Measurements from ENCODE around the gene CFAP61. TPM values are rescaled to one million over a fixed set of nuclear protein-coding genes. Genes with fewer than 3 reads are reported as not detected.

The CFAP61 gene
- total RNA-seq, 1 donor from 2014 or later, result 2.6 TPM

DNA sequence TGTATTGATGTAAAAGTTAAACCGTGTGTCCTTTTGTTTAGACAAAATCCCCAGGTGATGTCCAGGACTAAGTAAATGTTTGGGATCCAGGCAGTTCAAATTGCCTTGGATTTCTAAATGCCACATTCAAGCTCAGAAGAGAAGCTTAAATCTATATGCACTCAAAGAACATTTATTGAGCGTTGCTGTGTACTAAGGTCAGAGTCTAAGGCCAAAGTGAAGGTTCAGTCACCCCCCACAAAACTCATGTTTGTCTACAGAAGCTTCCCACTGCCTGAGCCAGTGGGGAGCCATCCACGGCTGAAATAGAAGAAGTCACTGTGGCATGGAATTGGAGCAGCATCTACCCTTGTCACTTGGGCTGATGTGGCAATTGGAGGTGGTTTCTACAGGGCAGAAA is 244.8 kb downstream of the CFAP61 start:
- Mint-ChIP-seq H3K27me3 (no peaks in the 10 kb centered on the region), H3K4me3 (ENCODE audit: low read depth) (no peak overlapping the region), H3K27ac (no peak overlapping the region), H3K36me3 (ENCODE audit: insufficient read depth) (no peaks in the 10 kb centered on the region), H3K4me1 (ENCODE audit: low read depth) (peaks cover 9% of the 10 kb centered on the region), H3K9me3 (ENCODE audit: low read depth) (no peaks in the 10 kb centered on the region)
- no peak for DNase-seq (ENCODE audit: low spot score, unreplicated experiment)
- TF ChIP-seq, protein P1, sequence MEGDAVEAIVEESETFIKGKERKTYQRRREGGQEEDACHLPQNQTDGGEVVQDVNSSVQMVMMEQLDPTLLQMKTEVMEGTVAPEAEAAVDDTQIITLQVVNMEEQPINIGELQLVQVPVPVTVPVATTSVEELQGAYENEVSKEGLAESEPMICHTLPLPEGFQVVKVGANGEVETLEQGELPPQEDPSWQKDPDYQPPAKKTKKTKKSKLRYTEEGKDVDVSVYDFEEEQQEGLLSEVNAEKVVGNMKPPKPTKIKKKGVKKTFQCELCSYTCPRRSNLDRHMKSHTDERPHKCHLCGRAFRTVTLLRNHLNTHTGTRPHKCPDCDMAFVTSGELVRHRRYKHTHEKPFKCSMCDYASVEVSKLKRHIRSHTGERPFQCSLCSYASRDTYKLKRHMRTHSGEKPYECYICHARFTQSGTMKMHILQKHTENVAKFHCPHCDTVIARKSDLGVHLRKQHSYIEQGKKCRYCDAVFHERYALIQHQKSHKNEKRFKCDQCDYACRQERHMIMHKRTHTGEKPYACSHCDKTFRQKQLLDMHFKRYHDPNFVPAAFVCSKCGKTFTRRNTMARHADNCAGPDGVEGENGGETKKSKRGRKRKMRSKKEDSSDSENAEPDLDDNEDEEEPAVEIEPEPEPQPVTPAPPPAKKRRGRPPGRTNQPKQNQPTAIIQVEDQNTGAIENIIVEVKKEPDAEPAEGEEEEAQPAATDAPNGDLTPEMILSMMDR (IDR thresholded peaks at IDR 0.05; ENCODE audit: unreplicated experiment), result no peak

DNA sequence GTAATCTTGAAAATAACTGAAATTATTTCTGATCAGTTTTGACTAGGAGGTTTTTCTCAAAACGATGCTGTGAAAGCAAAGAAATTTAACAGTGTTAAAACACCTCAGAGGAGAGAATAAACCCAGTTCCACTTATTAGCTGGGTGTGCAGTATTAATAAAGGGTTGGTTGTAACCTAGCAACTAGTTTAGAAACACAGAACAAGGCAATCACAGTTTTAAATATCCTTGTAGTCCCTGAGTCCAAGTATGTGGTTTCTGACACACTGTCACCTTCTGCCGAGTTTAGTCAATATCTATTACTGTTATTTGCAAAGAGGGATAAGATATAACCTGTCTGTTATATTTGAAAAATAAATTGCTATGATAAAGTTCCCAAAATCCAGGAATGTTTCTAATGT is 245.4 kb downstream of the CFAP61 start:
- no peaks in the 10 kb centered on the region for H3K27me3 Mint-ChIP-seq
- TF ChIP-seq, protein P1 (IDR thresholded peaks at IDR 0.05; ENCODE audit: unreplicated experiment), result no peak

DNA sequence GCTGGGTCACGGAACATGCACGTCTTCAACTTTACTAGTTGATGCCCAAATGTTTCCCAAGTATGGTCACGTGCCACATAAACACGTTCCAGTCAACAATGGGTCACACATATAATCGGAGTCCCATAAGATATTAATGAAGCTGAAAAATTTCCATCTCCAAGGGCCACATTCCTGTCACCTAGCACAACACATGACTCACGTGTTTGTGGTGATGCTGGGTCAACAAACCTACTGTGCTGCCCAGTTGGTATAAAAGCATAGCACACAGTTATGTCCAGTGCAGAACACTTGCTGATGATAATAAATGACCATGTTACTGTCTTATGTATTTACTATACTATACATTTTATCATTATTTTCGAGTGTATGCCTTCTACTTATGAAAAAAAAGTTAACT is 247.6 kb downstream of the CFAP61 start:
- Mint-ChIP-seq H3K27me3 (no peaks in the 10 kb centered on the region), H3K27ac (no peak overlapping the region), H3K4me1 (ENCODE audit: low read depth) (peaks cover 9% of the 10 kb centered on the region), H3K4me3 (ENCODE audit: low read depth) (no peak overlapping the region), H3K36me3 (ENCODE audit: insufficient read depth) (no peaks in the 10 kb centered on the region), H3K9me3 (ENCODE audit: low read depth) (no peaks in the 10 kb centered on the region)
- no peak for DNase-seq (ENCODE audit: low spot score, unreplicated experiment)
- TF ChIP-seq, protein P1 (IDR thresholded peaks at IDR 0.05; ENCODE audit: unreplicated experiment), result no peak

More for the DNA sequence above, 245.4 kb downstream of the CFAP61 start:
- no peak overlapping the region for H3K27ac Mint-ChIP-seq
- no peak overlapping the region for H3K4me3 Mint-ChIP-seq (ENCODE audit: low read depth)
- H3K36me3 Mint-ChIP-seq (ENCODE audit: insufficient read depth), result no peaks in the 10 kb centered on the region
- DNase-seq (ENCODE audit: low spot score, unreplicated experiment), result no peak
- no peaks in the 10 kb centered on the region for H3K9me3 Mint-ChIP-seq (ENCODE audit: low read depth)
- peaks cover 9% of the 10 kb centered on the region for H3K4me1 Mint-ChIP-seq (ENCODE audit: low read depth)

- DNase-seq (ENCODE audit: low spot score, unreplicated experiment), result no peak
- H3K9me3 Mint-ChIP-seq (ENCODE audit: low read depth), result no peaks in the 10 kb centered on the region
Observed at GRCh38 chr20:20303320-20303719, 251.0 kb downstream of the CFAP61 start.

GRCh38 chr20:20303742-20304141 is 251.4 kb downstream of the CFAP61 start:
- Mint-ChIP-seq H3K27me3 (peaks cover 5% of the 10 kb centered on the region), H3K4me3 (ENCODE audit: low read depth) (no peak overlapping the region), H3K4me1 (ENCODE audit: low read depth) (no peaks in the 10 kb centered on the region), H3K9me3 (ENCODE audit: low read depth) (no peaks in the 10 kb centered on the region), H3K36me3 (ENCODE audit: insufficient read depth) (no peaks in the 10 kb centered on the region), H3K27ac (no peak overlapping the region)
- DNase-seq (ENCODE audit: low spot score, unreplicated experiment), result no peak
- TF ChIP-seq, protein P1 (IDR thresholded peaks at IDR 0.05; ENCODE audit: unreplicated experiment), result no peak

More at GRCh38 chr20:20303320-20303719, 251.0 kb downstream of the CFAP61 start:
- H3K36me3 Mint-ChIP-seq (ENCODE audit: insufficient read depth), result no peaks in the 10 kb centered on the region
- peaks cover 5% of the 10 kb centered on the region for H3K27me3 Mint-ChIP-seq
- TF ChIP-seq, protein P1 (IDR thresholded peaks at IDR 0.05; ENCODE audit: unreplicated experiment), result no peak
- no peaks in the 10 kb centered on the region for H3K4me1 Mint-ChIP-seq (ENCODE audit: low read depth)
- no peak overlapping the region for H3K4me3 Mint-ChIP-seq (ENCODE audit: low read depth)
- H3K27ac Mint-ChIP-seq, result no peak overlapping the region

Data from progenitor cell of endocrine pancreas (in vitro differentiated cells).